Measurements from ENCODE around the gene CACNA1C.

- TF ChIP-seq RAD21 (IDR thresholded peaks at IDR 0.05; ENCODE audit: low read length) (no peak), CTCF (conservative IDR thresholded peaks at IDR 0.05; ENCODE audit: low read depth, low read length) (no peak), ELK1 (IDR thresholded peaks at IDR 0.05; ENCODE audit: borderline replicate concordance, low read depth, low read length) (no peak), RCOR1 (IDR thresholded peaks at IDR 0.05; ENCODE audit: insufficient replicate concordance, low read length) (no peak), POLR2A (IDR thresholded peaks at IDR 0.05; ENCODE audit: low read depth, low read length) (no peak), CEBPB (IDR thresholded peaks at IDR 0.05; ENCODE audit: low read depth, low read length) (no peak)
These were observed 194.3 kb downstream of the CACNA1C start for GRCh38 chr12:2247120-2247519.

All from IMR-90 (cell line).